GM19240 (cell line): ENCODE results near the gene HELT.
"Not testable (repeated sequence)": the region's sequence is repeated elsewhere in the genome, so short reads cannot be mapped to it uniquely, and the experiment has no call there.

ENCODE experiments used
- DNase-seq: peaks from one replicate; pipeline ENCODE4 v3.0.0; 2011; ENCODE audit warnings: low spot score; ENCODE audit not compliant: insufficient read length

HELT gene

DNA sequence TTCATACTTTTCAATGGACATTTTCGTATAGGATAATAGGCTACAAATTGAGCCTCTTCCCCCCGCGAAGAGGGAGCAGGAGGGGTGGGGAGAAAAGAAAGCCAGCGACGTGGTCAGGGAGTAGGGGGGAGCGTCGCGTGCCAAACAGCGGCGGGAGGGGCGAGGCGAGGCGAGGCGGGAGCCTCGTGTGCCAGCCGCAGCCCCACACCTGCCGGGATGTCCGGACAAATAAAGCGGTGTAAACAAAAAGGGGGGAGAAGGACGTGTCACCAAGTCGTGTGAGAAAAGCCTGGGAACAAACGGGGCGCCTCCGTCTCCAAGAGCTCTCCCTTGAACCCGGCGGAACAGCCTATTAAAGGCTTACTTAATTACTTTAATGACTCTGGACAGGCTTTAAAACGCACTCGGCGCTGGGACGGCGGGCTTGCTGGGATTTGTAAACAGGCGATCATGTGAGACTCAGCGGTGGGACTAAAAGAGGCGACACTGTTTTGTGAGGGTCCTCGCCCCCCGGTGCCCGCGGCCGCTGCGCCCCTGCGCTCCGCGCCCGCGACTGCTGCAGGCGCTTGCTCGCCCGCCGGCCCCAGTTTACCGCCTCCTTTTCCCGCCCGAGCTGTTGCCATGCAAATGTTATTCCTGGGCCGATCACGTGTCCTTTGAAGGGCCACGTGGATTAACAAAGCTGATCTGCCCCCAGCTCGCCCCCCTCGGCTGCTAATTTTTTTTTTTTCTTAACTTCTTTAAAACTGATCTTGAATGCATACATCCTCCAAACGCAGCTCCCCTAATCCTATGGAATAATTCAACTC is at the start of gene HELT:
Gene HELT (plus strand): TSS at position 527 of the 809 bp plus-strand sequence. CDS start 439 bp downstream, outside the sequence.
- no peak for DNase-seq

- DNase-seq: no peak
Observed at GRCh38 chr4:184968784-184969201, 49.5 kb upstream of the HELT start.

DNA sequence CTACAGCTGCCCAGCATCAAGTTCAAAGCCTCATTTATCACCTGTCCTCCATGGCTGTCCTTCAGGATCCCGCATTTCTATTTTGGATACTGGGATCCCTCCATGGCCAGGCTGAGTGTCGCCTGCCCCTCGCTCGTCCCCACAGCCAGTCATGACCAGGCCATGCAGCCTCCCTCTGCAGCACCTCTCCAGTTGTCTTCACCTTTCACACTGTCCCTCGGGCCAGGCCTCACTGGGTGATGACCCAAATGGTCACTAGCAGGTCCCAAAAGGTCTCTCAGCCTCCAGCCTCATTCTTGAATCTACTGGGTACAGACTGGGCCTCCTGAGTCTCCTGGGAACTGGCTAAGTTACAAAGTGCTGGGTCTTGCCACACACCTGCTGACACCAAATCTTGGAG is 48.7 kb upstream of the HELT start:
- DNase-seq: no peak

- DNase-seq: no peak
Observed at GRCh38 chr4:184972991-184973390, 45.3 kb upstream of the HELT start.

DNA sequence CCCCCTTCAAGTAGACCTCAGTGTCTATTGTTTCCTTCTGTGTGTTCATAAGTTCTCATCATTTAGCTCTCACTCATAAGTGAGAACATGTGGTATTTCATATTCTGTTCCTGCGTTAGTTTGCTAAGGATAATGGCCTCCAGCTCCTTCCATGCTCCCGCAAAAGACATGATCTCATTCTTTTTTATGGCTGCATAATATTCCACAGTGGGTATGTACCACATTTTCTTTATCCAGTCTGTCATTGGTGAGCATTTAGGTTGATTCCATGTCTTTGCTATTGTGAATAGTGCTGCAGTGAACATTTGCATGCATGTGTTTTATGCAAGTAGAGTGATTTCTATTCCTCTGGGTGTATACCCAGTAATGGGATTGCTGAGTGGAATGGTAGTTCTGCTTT is 41.9 kb upstream of the HELT start:
- DNase-seq: not testable (repeated sequence)

- no peak for DNase-seq
Observed at GRCh38 chr4:184977747-184978146, 40.5 kb upstream of the HELT start.

DNA sequence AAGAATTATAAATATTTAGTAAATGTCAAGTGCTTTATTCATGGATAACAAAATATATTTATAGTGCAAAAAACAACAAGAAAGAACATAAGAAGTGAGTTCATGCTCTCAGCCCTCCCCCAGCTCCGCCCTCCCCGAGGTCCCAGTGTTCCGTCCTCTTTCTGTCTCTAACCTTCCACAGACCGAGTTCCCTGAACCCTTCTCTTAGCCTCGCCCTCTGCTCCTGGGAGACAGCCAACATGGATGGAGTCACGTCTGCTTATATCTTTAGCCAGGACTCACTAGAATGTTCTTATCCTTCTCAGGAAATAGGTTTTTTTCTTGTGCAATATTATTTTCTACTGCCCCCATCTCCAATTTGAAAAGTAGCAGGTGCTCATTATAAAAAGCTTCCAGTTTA is 40.1 kb upstream of the HELT start:
- DNase-seq: no peak

- DNase-seq: no peak
Observed at GRCh38 chr4:184979461-184980124, 38.7 kb upstream of the HELT start.

GRCh38 chr4:184980261-184980660 is 38.0 kb upstream of the HELT start:
- DNase-seq: no peak

- DNase-seq: peak; percentile 82
Observed at GRCh38 chr4:184983672-184984356, 34.5 kb upstream of the HELT start.

DNA sequence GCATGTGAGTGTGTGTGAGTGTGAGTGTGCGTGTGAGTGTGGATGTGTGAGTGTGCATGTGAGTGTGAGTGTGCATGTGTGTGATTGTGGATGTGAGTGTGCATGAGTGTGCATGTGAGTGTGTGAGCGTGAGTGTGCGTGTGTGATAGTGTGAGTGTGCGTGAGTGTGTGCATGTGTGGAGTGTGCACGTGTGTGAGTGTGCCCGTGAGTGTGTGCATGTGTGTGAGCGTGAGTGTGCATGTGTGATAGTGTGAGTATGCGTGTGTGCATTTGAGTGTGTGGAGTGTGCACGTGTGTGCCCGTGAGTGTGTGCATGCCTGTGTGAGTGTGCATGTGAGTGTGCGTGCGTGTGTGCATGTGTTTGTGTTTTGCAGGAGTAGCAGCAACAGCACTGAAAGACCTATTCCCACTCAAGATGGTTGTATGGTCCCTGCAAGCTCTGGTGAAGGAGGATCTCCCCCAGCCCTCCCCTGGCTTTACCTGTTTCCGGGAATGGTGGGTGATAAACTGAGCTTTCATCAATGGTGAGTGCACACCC is 30.7 kb upstream of the HELT start:
- DNase-seq: no peak

- DNase-seq: no peak
Observed at GRCh38 chr4:184988611-184989010, 29.7 kb upstream of the HELT start.

GRCh38 chr4:184989283-184989682 is 29.0 kb upstream of the HELT start:
- not testable (repeated sequence) for DNase-seq

GRCh38 chr4:184990131-184990530 is 28.2 kb upstream of the HELT start:
- not testable (repeated sequence) for DNase-seq

- no peak for DNase-seq
Observed at GRCh38 chr4:184991860-184992259, 26.4 kb upstream of the HELT start.

- DNase-seq: no peak
Observed at GRCh38 chr4:184992422-184992821, 25.9 kb upstream of the HELT start.

- no peak for DNase-seq
Observed at GRCh38 chr4:184993247-184993646, 25.0 kb upstream of the HELT start.

DNA sequence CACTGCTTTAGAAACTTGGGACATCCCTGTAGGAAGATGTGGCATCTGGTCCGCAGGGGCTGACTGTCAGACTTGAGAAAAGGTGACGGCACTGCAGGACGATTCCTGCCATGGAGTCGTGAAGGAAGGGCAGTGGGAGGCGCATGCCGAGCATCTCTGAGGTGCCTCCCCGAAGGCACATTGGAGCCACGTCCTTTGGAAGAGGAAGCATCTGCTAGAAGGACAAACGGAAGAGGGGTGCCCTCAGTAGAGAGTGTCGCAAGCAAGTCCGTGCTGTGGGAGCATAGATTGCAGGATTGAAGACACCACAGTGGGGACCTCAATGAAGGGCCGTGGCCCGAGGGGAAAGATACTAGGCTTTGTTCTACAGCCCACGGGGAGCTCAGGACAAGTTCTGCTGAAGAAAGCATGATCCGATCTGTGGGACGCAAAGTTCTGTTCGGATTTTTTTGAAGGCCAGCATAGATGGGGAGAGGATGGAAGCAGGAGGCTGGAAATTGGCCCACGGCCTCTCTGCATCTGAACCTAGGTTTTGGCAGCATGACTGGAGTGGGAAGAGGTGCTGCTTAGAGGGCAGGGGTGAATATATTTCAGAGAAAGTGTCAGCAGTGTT is 24.2 kb upstream of the HELT start:
- no peak for DNase-seq

DNA sequence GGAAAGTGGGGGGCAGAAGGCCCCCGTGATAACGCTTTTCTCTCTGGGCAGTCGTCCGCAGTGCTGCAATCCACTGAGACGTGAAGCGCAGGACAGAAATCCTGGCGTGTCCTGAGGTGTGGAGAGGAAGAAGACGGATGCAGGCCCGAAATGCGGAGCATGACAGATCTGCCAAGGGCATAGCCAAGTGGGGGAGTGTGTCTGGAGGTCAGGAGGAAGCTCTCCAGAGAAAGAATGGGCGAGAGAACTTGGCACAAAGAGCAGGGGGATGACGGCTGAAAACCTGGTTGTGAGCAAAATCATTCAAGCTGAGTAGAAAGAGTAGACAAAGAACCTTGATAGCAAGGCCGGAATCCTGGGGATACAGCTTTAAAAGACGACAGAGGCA is 23.7 kb upstream of the HELT start:
- no peak for DNase-seq

- DNase-seq: not testable (repeated sequence)
Observed at GRCh38 chr4:184997656-184998055, 20.6 kb upstream of the HELT start.

DNA sequence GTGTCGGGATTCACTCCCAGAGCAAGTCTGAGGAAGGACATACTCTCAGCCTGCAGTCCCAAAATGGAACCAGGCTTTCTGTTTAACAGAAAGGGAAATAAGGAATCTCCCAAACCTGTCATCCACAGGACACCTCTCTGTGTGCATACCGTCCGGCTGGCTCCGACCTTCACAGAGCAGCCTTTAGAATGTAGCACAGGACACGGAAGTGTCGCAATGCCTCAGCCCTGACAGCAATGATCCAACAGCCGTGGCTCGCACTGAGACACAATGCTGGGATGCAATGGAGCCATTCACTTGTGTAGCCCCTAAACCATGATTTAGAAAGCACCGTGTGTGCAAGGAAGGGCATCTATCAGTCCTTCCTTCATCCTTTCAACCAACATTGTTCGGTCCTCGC is 15.5 kb upstream of the HELT start:
- no peak for DNase-seq
